Keratinocyte (primary cell): ENCODE results near the gene PHF12. TPM values are rescaled to one million over a fixed set of nuclear protein-coding genes. Genes with fewer than 3 reads are reported as not detected.

Source experiments
- DNase-seq: peaks from one replicate; pipeline ENCODE4 v3.0.0-alpha.2; 2011; ENCODE audit warnings: low read depth, missing footprints, low spot score
- FAIRE-seq: peaks from 2 replicates; lab custom pipeline; 2011; peaks lifted over from hg19 to GRCh38; lab: Jason Lieb, UNC
- H2AFZ ChIP-seq: 2 replicates; pipeline ENCODE4 v1.6.0; 2012; ENCODE audit warnings: low read length, control low read depth, inconsistent platforms; ENCODE audit not compliant: control insufficient read depth
- H3K27ac ChIP-seq: 2 replicates; pipeline ENCODE4 v1.5.1; 2011; ENCODE audit warnings: low read length; ENCODE audit not compliant: control insufficient read depth, insufficient read depth
- H3K27me3 ChIP-seq: 3 replicates; pipeline ENCODE4 v1.6.0; 2011; ENCODE audit warnings: low read length; ENCODE audit not compliant: control insufficient read depth, insufficient read depth; ENCODE audit errors: extremely low read depth
- H3K36me3 ChIP-seq, 2 experiments: 2 replicates in 1 of 2; 3 replicates in 1 of 2; pipeline ENCODE4 v1.5.1; 2011; ENCODE audit warnings: low read length in 2 of 2, mild to moderate bottlenecking in 1 of 2; ENCODE audit not compliant: control insufficient read depth in 2 of 2, insufficient read depth in 2 of 2; ENCODE audit errors: extremely low read depth in 1 of 2
- H3K4me1 ChIP-seq: 3 replicates; pipeline ENCODE4 v1.5.1; 2011; ENCODE audit warnings: low read length; ENCODE audit not compliant: control insufficient read depth, insufficient read depth; ENCODE audit errors: extremely low read depth
- H3K4me2 ChIP-seq: 3 replicates; pipeline ENCODE4 v1.6.0; 2011; ENCODE audit warnings: low read depth, low read length; ENCODE audit not compliant: control insufficient read depth, insufficient read depth; ENCODE audit errors: extremely low read depth
- H3K4me3 ChIP-seq, 3 experiments: fragments of 200-600 bp in 1 of 3; sonication (generic) in 1 of 3; 2 replicates in 2 of 3; 3 replicates in 1 of 3; pipeline ENCODE4 v1.5.1; 2011 to 2016; ENCODE audit warnings: low read length in 3 of 3, mild to moderate bottlenecking in 3 of 3, control low read depth in 2 of 3, inconsistent platforms in 1 of 3, low read depth in 1 of 3, mixed read lengths in 1 of 3, mixed run types in 1 of 3, moderate library complexity in 1 of 3; ENCODE audit not compliant: control insufficient read depth in 2 of 3, insufficient read depth in 2 of 3; ENCODE audit errors: extremely low read depth in 1 of 3
- H3K79me2 ChIP-seq: 2 replicates; pipeline ENCODE4 v1.6.0; 2012; ENCODE audit warnings: low read length; ENCODE audit not compliant: control insufficient read depth, insufficient read depth
- H3K9ac ChIP-seq: 3 replicates; pipeline ENCODE4 v1.6.0; 2011; ENCODE audit warnings: low read length; ENCODE audit not compliant: control insufficient read depth, insufficient read depth; ENCODE audit errors: extremely low read depth
- H3K9me1 ChIP-seq: 3 replicates; pipeline ENCODE4 v1.6.0; 2011; ENCODE audit warnings: low read length; ENCODE audit not compliant: control insufficient read depth, insufficient read depth; ENCODE audit errors: extremely low read depth
- H3K9me3 ChIP-seq: 2 replicates; pipeline ENCODE4 v1.5.1; 2012; ENCODE audit warnings: low read depth, low read length; ENCODE audit not compliant: control insufficient read depth
- H4K20me1 ChIP-seq: 3 replicates; pipeline ENCODE4 v1.6.0; 2011; ENCODE audit warnings: low read length; ENCODE audit not compliant: control insufficient read depth, insufficient read depth; ENCODE audit errors: extremely low read depth
- CTCF ChIP-seq, 3 experiments: IDR thresholded peaks in 1 of 3; conservative IDR thresholded peaks in 1 of 3; optimal IDR thresholded peaks in 1 of 3; 2 replicates in 2 of 3; 3 replicates in 1 of 3; pipeline versions ENCODE3 to v1.5.1; 2011; ENCODE audit warnings: low read length in 3 of 3, mild to moderate bottlenecking in 3 of 3, moderate library complexity in 2 of 3, control low read depth in 1 of 3, inconsistent platforms in 1 of 3; ENCODE audit not compliant: insufficient read depth in 2 of 3; ENCODE audit errors: extremely low read depth in 1 of 3
- EZH2 ChIP-seq: IDR thresholded peaks from one replicate; pipeline ENCODE4 v1.6.1; 2012; ENCODE audit warnings: inconsistent platforms, mild to moderate bottlenecking, low read length, moderate library complexity
- dilution Hi-C: fragments of 300-500 bp; cut with MboI; formaldehyde crosslinking; loops from one replicate; pipeline ENCODE4 v1.7.0; 2020; ENCODE audit warnings: low sequenced_read_pairs; ENCODE audit not compliant: extremely low pct_ligation_motif_present
- polyA plus RNA-seq, 5 experiments: library from polyadenylated mRNA; depleted of rRNA in 3 of 5; stranded (reverse) in 3 of 5; stranded (forward) in 1 of 5; unstranded in 1 of 5; fragments of >200 nt; gene quantifications; 1 replicate in 1 of 5; 2 replicates in 3 of 5; 3 replicates in 1 of 5; pipeline versions ENCODE4 v1.2.1 to v1.2.3, GENCODE V29; 2011 to 2012; ENCODE audit warnings: missing spikeins in 2 of 5, low read depth in 1 of 5, low replicate concordance in 1 of 5

The PHF12 gene
- polyA plus RNA-seq, 1 donor (not counting 4 experiments of a cell fraction or from before 2014, with no cell fraction given) = 9.6 TPM

GRCh38 chr17:28920201-28920600 is 31.1 kb downstream of the PHF12 start:
- H3K36me3 ChIP-seq = peaks cover 51 to 72% of the 10 kb centered on the region in 2 experiments
- no peak for FAIRE-seq

DNA sequence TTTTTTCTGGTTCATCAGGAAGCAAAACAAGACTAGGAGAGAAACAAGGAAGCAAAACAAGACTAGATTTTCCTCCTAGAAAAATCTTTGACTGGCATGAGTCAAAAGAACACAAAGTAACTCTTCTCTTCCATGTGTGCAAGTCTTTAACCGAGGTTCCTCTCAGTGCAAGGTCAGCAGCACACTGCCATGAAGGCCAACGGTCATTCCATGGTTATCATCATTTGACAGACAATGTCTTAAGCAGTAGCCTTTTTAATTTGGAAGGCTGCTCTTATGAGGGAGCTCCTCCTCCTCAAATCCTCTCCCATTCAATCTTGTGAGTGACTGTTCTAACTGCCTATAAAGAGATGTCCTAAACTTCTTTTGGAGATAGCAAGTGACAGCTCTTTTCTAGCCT is 33.0 kb downstream of the PHF12 start:
- no peaks in the 10 kb centered on the region for H3K27me3 ChIP-seq
- H3K4me2 ChIP-seq = no peak overlapping the region
- TF ChIP-seq EZH2 = no peak
- no peak for TF ChIP-seq CTCF (optimal IDR thresholded peaks at IDR 0.05 in 1 of 3, IDR thresholded peaks at IDR 0.05 in 1 of 3, conservative IDR thresholded peaks at IDR 0.05 in 1 of 3; ENCODE audit: extremely low read depth in 1 of 3, insufficient read depth in 2 of 3, low read length in 3 of 3)
- no peaks in the 10 kb centered on the region for H3K79me2 ChIP-seq
- H3K9me1 ChIP-seq = no peaks in the 10 kb centered on the region
- no peak for FAIRE-seq
- no peak overlapping the region for H2AFZ ChIP-seq
- H3K27ac ChIP-seq = no peak overlapping the region
- no peak for DNase-seq
- H3K9me3 ChIP-seq = peaks cover 6% of the 10 kb centered on the region
- no peaks in the 10 kb centered on the region for H3K4me1 ChIP-seq
- no peaks in the 10 kb centered on the region for H4K20me1 ChIP-seq
- H3K4me3 ChIP-seq = no peak overlapping the region
- H3K36me3 ChIP-seq = peaks cover 49 to 73% of the 10 kb centered on the region in 2 experiments
- no peak overlapping the region for H3K9ac ChIP-seq
- dilution Hi-C loops = no loop called here

More at GRCh38 chr17:28920201-28920600, 31.1 kb downstream of the PHF12 start:
- Histone ChIP-seq H3K27ac (no peak overlapping the region), H3K9me1 (no peaks in the 10 kb centered on the region), H3K27me3 (no peaks in the 10 kb centered on the region), H2AFZ (no peak overlapping the region), H4K20me1 (no peaks in the 10 kb centered on the region), H3K4me3 (no peak overlapping the region), H3K9ac (no peak overlapping the region), H3K4me2 (no peak overlapping the region), H3K79me2 (peaks cover 10% of the 10 kb centered on the region), H3K9me3 (peaks cover 2% of the 10 kb centered on the region), H3K4me1 (no peaks in the 10 kb centered on the region)
- DNase-seq = no peak
- TF ChIP-seq CTCF (optimal IDR thresholded peaks at IDR 0.05 in 1 of 3, IDR thresholded peaks at IDR 0.05 in 1 of 3, conservative IDR thresholded peaks at IDR 0.05 in 1 of 3; ENCODE audit: extremely low read depth in 1 of 3, insufficient read depth in 2 of 3, low read length in 3 of 3) = no peak
- no peak for TF ChIP-seq EZH2
- dilution Hi-C loops = no loop called here
